CD14-positive monocyte (primary cell): ENCODE data around the gene NMT1. TPM values are rescaled to one million over a fixed set of nuclear protein-coding genes. Genes with fewer than 3 reads are reported as not detected.

Experiments used
- DNase-seq, 3 donors: peaks; one replicate each; pipeline ENCODE4 v3.0.0-alpha.2; 2011 to 2022
- H2AFZ ChIP-seq: 2 replicates; pipeline ENCODE4 v1.6.0; 2012; ENCODE audit warnings: mild to moderate bottlenecking, low read depth, low read length, inconsistent platforms; ENCODE audit not compliant: insufficient read depth, poor library complexity, severe bottlenecking
- H3K27ac ChIP-seq, 2 donors: 1 replicate in 1 of 2; 2 replicates in 1 of 2; pipeline ENCODE4 v1.5.1; 2012 to 2013; ENCODE audit warnings: low read length in 2 of 2, control low read depth in 1 of 2, inconsistent platforms in 1 of 2, low read depth in 1 of 2, mild to moderate bottlenecking in 1 of 2
- H3K27me3 ChIP-seq, 2 donors: one replicate each; pipeline versions ENCODE4 v1.6.0 to v1.6.1; 2011 to 2013; ENCODE audit warnings: low read length in 2 of 2; ENCODE audit not compliant: control insufficient read depth in 2 of 2, insufficient read depth in 2 of 2
- H3K36me3 ChIP-seq, 2 donors: replicated peaks in 1 of 2; 1 replicate in 1 of 2; 2 replicates in 1 of 2; pipeline versions ENCODE4 v1.5.1 to v1.6.1; 2012 to 2013; ENCODE audit warnings: low read length in 2 of 2, control low read depth in 1 of 2, inconsistent platforms in 1 of 2, mild to moderate bottlenecking in 1 of 2; ENCODE audit not compliant: insufficient read depth in 2 of 2, control insufficient read depth in 1 of 2
- H3K4me1 ChIP-seq, 2 donors: 1 replicate in 1 of 2; 2 replicates in 1 of 2; pipeline versions ENCODE4 v1.5.1 to v1.6.1; 2012 to 2013; ENCODE audit warnings: low read length in 2 of 2, control low read depth in 1 of 2, inconsistent platforms in 1 of 2, mild to moderate bottlenecking in 1 of 2, moderate library complexity in 1 of 2; ENCODE audit not compliant: insufficient read depth in 2 of 2, control insufficient read depth in 1 of 2
- H3K4me2 ChIP-seq: replicated peaks from 2 replicates; pipeline ENCODE3; 2012; ENCODE audit warnings: low read length, moderate library complexity, mild to moderate bottlenecking; ENCODE audit not compliant: poor library complexity, severe bottlenecking; ENCODE audit errors: extremely low read depth
- H3K4me3 ChIP-seq, 3 experiments: fragments of 200-600 bp in 1 of 3; sonication (generic) in 1 of 3; replicated peaks in 1 of 3; 1 replicate in 2 of 3; 2 replicates in 1 of 3; pipeline ENCODE4 v1.5.1; 2011 to 2013; ENCODE audit warnings: low read length in 3 of 3, mild to moderate bottlenecking in 3 of 3, control low read depth in 2 of 3, low read depth in 2 of 3, inconsistent platforms in 1 of 3, moderate library complexity in 1 of 3
- H3K79me2 ChIP-seq: 2 replicates; pipeline ENCODE4 v1.6.0; 2012; ENCODE audit warnings: mild to moderate bottlenecking, control low read depth, inconsistent platforms, low read length, moderate library complexity; ENCODE audit not compliant: insufficient read depth
- H3K9ac ChIP-seq: 2 replicates; pipeline ENCODE4 v1.6.0; 2017; ENCODE audit warnings: low read length, mild to moderate bottlenecking; ENCODE audit not compliant: insufficient read depth, poor library complexity, severe bottlenecking
- H3K9me3 ChIP-seq, 2 donors: replicated peaks in 1 of 2; 1 replicate in 1 of 2; 2 replicates in 1 of 2; pipeline versions ENCODE4 v1.5.1 to v1.6.1; 2012 to 2013; ENCODE audit warnings: low read length in 2 of 2, control low read depth in 1 of 2; ENCODE audit not compliant: control insufficient read depth in 1 of 2, insufficient read depth in 1 of 2
- H4K20me1 ChIP-seq: 2 replicates; pipeline ENCODE4 v1.6.0; 2012; ENCODE audit warnings: mild to moderate bottlenecking, low read length, control low read depth, moderate library complexity; ENCODE audit not compliant: insufficient read depth
- H3K27ac Mint-ChIP-seq, 7 donors: one replicate each; pipeline ENCODE4 v1.8.0; 2020; ENCODE audit warnings: mild to moderate bottlenecking in 7 of 7, mixed read lengths in 7 of 7, moderate library complexity in 6 of 7, inconsistent platforms in 2 of 7
- H3K27me3 Mint-ChIP-seq, 3 donors: one replicate each; pipeline ENCODE4 v1.8.0; 2021 to 2022; ENCODE audit warnings: low read depth in 3 of 3, mild to moderate bottlenecking in 3 of 3, mixed read lengths in 3 of 3, moderate library complexity in 3 of 3, inconsistent platforms in 1 of 3
- H3K36me3 Mint-ChIP-seq, 2 donors: one replicate each; pipeline ENCODE4 v1.8.0; 2020; ENCODE audit warnings: mixed read lengths in 2 of 2, inconsistent platforms in 1 of 2, mild to moderate bottlenecking in 1 of 2
- H3K4me1 Mint-ChIP-seq: one replicate; pipeline ENCODE4 v1.8.0; 2020; ENCODE audit warnings: mild to moderate bottlenecking, mixed read lengths
- H3K4me3 Mint-ChIP-seq, 2 donors: one replicate each; pipeline ENCODE4 v1.8.0; 2020; ENCODE audit warnings: mild to moderate bottlenecking in 2 of 2, mixed read lengths in 2 of 2, moderate library complexity in 1 of 2
- H3K9me3 Mint-ChIP-seq, 7 donors: one replicate each; pipeline ENCODE4 v1.8.0; 2020 to 2022; ENCODE audit warnings: mixed read lengths in 7 of 7, mild to moderate bottlenecking in 6 of 7, moderate library complexity in 6 of 7, inconsistent platforms in 2 of 7
- CTCF ChIP-seq: fragments of 200-600 bp; IDR thresholded peaks from one replicate; pipeline ENCODE4 v1.8.0; 2022; ENCODE audit warnings: antibody characterized with exemption, mild to moderate bottlenecking
- WGBS: methylation state at CpG from one replicate; pipeline ENCODE4 v1.1.5; 2013; ENCODE audit warnings: missing lambda C conversion rate; ENCODE audit not compliant: insufficient coverage; 5-methylcytosine and 5-hydroxymethylcytosine counted together
- intact Hi-C, 2 donors: fragments of 100-400 bp; cut with micrococcal nuclease; formaldehyde crosslinking; loops; one replicate each; pipeline versions ENCODE4 v1.15.0 to v1.15.1; 2023
- polyA plus RNA-seq, 3 donors: library from polyadenylated mRNA; depleted of rRNA in 1 of 3; unstranded in 2 of 3; stranded (reverse) in 1 of 3; fragments of 300-500 nt in 2 of 3; fragments of >200 nt in 1 of 3; fragmentation: Illumina TruSeq in 2 of 3; gene quantifications; 1 replicate in 2 of 3; 2 replicates in 1 of 3; pipeline ENCODE4 v1.2.3, GENCODE V29; 2012 to 2021

Gene NMT1
- polyA plus RNA-seq, 3 donors = 27.2 to 50.2 (median 45.1) TPM

GRCh38 chr17:45128989-45129388 is 67.9 kb downstream of the NMT1 start:
- H3K4me3 ChIP-seq = no peak overlapping the region
- no peak for DNase-seq
- no peak overlapping the region for H2AFZ ChIP-seq
- H3K79me2 ChIP-seq = no peaks in the 10 kb centered on the region
- H3K36me3 ChIP-seq = no peaks in the 10 kb centered on the region
- H3K9me3 ChIP-seq = no peaks in the 10 kb centered on the region
- H3K27ac ChIP-seq = no peak overlapping the region
- WGBS = no CpG with 5 or more reads among the region's 2 CpGs
- H3K4me3 Mint-ChIP-seq = no peak overlapping the region
- H3K9ac ChIP-seq = no peak overlapping the region
- H3K4me1 ChIP-seq = peaks cover 20 to 32% of the 10 kb centered on the region in 2 donors
- peaks cover 7 to 16% (median 12%) of the 10 kb centered on the region in 3 donors for H3K27me3 Mint-ChIP-seq
- no peak overlapping the region for H3K27ac Mint-ChIP-seq
- no peak for TF ChIP-seq CTCF
- peaks cover 28% of the 10 kb centered on the region for H3K4me1 Mint-ChIP-seq
- H4K20me1 ChIP-seq = no peaks in the 10 kb centered on the region
- intact Hi-C loops = no loop called here
- peaks cover 0 to 8% of the 10 kb centered on the region in 2 donors for H3K27me3 ChIP-seq
- H3K9me3 Mint-ChIP-seq = no peaks in the 10 kb centered on the region
- H3K36me3 Mint-ChIP-seq = no peaks in the 10 kb centered on the region
- H3K4me2 ChIP-seq = no peak overlapping the region

GRCh38 chr17:45129426-45129939 is 68.4 kb downstream of the NMT1 start:
- no peak overlapping the region for H3K9ac ChIP-seq
- H3K27me3 ChIP-seq = peaks cover 0 to 8% of the 10 kb centered on the region in 2 donors
- Mint-ChIP-seq H3K27ac (no peak overlapping the region), H3K4me1 (peaks cover 23% of the 10 kb centered on the region), H3K27me3 (peaks cover 7 to 16% (median 12%) of the 10 kb centered on the region in 3 donors), H3K36me3 (no peaks in the 10 kb centered on the region), H3K4me3 (no peak overlapping the region), H3K9me3 (no peaks in the 10 kb centered on the region)
- no peak for TF ChIP-seq CTCF
- H3K79me2 ChIP-seq = no peaks in the 10 kb centered on the region
- WGBS = 100% methylated on average over 5 of the region's 10 CpGs
- no peaks in the 10 kb centered on the region for H4K20me1 ChIP-seq
- DNase-seq = no peak
- no peak overlapping the region for H3K27ac ChIP-seq
- H2AFZ ChIP-seq = no peak overlapping the region
- H3K4me1 ChIP-seq = peaks cover 15 to 27% of the 10 kb centered on the region in 2 donors
- intact Hi-C loops = no loop called here
- no peak overlapping the region for H3K4me2 ChIP-seq
- no peaks in the 10 kb centered on the region for H3K9me3 ChIP-seq
- H3K36me3 ChIP-seq = no peaks in the 10 kb centered on the region
- no peak overlapping the region for H3K4me3 ChIP-seq
